ENCODE data around the gene RAB6B. TPM values are rescaled to one million over a fixed set of nuclear protein-coding genes. Genes with fewer than 3 reads are reported as not detected.

RAB6B gene
- total and polyA plus RNA-seq, 2 experiments from 2014 or later: 1.2 to 3.9 TPM

DNA sequence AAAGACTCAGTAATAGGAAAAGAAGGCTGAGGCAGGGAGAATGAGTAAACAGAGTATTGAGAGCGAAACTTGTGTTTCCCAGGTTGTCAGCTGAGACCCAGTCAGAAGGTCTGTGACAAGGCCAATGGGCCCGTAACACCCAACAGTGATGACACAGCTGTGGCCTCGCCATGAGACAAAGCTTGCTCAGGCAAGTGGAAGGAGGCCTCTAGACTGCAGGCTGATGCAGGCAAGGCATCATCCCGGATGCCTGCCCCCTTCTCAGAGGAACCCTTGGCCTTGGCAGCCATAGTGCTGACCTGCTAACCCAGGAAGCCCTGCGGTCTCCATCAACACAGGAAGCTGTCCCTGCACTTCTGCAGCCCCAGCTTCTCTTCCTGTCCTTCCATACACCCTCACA lies 15.4 kb downstream of the RAB6B start:
- peaks cover 2% of the 10 kb centered on the region; the same call in 1 of the 3 replicates for H3K9me3 Mint-ChIP-seq
- no peak overlapping the region for H3K27ac ChIP-seq (ENCODE audit: low read depth)
- TF ChIP-seq NANOG (IDR thresholded peaks at IDR 0.05; ENCODE audit: borderline replicate concordance) (no peak), JUNB (IDR thresholded peaks at IDR 0.05; ENCODE audit: unreplicated experiment) (no peak), CREB1 (CRISPR knock-in tag; IDR thresholded peaks at IDR 0.05; ENCODE audit: low read depth) (no peak), ZNF114 (CRISPR knock-in tag; IDR thresholded peaks at IDR 0.05) (no peak), STAT1 (IDR thresholded peaks at IDR 0.05; ENCODE audit: unreplicated experiment) (no peak), ZNF331 (CRISPR knock-in tag; IDR thresholded peaks at IDR 0.05; ENCODE audit: low read depth) (no peak), POLR2AphosphoS5 (IDR thresholded peaks at IDR 0.05; ENCODE audit: low read depth) (no peak), EZH2 (IDR thresholded peaks at IDR 0.05; ENCODE audit: low read depth, unreplicated experiment) (no peak), EZH2phosphoT487 (IDR thresholded peaks at IDR 0.05; ENCODE audit: unreplicated experiment) (no peak)
- TF ChIP-seq, protein P1, sequence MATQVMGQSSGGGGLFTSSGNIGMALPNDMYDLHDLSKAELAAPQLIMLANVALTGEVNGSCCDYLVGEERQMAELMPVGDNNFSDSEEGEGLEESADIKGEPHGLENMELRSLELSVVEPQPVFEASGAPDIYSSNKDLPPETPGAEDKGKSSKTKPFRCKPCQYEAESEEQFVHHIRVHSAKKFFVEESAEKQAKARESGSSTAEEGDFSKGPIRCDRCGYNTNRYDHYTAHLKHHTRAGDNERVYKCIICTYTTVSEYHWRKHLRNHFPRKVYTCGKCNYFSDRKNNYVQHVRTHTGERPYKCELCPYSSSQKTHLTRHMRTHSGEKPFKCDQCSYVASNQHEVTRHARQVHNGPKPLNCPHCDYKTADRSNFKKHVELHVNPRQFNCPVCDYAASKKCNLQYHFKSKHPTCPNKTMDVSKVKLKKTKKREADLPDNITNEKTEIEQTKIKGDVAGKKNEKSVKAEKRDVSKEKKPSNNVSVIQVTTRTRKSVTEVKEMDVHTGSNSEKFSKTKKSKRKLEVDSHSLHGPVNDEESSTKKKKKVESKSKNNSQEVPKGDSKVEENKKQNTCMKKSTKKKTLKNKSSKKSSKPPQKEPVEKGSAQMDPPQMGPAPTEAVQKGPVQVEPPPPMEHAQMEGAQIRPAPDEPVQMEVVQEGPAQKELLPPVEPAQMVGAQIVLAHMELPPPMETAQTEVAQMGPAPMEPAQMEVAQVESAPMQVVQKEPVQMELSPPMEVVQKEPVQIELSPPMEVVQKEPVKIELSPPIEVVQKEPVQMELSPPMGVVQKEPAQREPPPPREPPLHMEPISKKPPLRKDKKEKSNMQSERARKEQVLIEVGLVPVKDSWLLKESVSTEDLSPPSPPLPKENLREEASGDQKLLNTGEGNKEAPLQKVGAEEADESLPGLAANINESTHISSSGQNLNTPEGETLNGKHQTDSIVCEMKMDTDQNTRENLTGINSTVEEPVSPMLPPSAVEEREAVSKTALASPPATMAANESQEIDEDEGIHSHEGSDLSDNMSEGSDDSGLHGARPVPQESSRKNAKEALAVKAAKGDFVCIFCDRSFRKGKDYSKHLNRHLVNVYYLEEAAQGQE (IDR thresholded peaks at IDR 0.05; ENCODE audit: unreplicated experiment): no peak
- TF ChIP-seq, protein P2, sequence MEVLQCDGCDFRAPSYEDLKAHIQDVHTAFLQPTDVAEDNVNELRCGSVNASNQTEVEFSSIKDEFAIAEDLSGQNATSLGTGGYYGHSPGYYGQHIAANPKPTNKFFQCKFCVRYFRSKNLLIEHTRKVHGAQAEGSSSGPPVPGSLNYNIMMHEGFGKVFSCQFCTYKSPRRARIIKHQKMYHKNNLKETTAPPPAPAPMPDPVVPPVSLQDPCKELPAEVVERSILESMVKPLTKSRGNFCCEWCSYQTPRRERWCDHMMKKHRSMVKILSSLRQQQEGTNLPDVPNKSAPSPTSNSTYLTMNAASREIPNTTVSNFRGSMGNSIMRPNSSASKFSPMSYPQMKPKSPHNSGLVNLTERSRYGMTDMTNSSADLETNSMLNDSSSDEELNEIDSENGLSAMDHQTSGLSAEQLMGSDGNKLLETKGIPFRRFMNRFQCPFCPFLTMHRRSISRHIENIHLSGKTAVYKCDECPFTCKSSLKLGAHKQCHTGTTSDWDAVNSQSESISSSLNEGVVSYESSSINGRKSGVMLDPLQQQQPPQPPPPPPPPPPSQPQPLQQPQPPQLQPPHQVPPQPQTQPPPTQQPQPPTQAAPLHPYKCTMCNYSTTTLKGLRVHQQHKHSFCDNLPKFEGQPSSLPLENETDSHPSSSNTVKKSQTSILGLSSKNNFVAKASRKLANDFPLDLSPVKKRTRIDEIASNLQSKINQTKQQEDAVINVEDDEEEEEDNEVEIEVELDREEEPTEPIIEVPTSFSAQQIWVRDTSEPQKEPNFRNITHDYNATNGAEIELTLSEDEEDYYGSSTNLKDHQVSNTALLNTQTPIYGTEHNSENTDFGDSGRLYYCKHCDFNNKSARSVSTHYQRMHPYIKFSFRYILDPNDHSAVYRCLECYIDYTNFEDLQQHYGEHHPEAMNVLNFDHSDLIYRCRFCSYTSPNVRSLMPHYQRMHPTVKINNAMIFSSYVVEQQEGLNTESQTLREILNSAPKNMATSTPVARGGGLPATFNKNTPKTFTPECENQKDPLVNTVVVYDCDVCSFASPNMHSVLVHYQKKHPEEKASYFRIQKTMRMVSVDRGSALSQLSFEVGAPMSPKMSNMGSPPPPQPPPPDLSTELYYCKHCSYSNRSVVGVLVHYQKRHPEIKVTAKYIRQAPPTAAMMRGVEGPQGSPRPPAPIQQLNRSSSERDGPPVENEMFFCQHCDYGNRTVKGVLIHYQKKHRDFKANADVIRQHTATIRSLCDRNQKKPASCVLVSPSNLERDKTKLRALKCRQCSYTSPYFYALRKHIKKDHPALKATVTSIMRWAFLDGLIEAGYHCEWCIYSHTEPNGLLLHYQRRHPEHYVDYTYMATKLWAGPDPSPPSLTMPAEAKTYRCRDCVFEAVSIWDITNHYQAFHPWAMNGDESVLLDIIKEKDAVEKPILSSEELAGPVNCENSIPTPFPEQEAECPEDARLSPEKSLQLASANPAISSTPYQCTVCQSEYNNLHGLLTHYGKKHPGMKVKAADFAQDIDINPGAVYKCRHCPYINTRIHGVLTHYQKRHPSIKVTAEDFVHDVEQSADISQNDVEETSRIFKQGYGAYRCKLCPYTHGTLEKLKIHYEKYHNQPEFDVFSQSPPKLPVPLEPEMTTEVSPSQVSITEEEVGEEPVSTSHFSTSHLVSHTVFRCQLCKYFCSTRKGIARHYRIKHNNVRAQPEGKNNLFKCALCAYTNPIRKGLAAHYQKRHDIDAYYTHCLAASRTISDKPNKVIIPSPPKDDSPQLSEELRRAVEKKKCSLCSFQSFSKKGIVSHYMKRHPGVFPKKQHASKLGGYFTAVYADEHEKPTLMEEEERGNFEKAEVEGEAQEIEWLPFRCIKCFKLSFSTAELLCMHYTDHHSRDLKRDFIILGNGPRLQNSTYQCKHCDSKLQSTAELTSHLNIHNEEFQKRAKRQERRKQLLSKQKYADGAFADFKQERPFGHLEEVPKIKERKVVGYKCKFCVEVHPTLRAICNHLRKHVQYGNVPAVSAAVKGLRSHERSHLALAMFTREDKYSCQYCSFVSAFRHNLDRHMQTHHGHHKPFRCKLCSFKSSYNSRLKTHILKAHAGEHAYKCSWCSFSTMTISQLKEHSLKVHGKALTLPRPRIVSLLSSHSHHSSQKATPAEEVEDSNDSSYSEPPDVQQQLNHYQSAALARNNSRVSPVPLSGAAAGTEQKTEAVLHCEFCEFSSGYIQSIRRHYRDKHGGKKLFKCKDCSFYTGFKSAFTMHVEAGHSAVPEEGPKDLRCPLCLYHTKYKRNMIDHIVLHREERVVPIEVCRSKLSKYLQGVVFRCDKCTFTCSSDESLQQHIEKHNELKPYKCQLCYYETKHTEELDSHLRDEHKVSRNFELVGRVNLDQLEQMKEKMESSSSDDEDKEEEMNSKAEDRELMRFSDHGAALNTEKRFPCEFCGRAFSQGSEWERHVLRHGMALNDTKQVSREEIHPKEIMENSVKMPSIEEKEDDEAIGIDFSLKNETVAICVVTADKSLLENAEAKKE (CRISPR knock-in tag; IDR thresholded peaks at IDR 0.05): no peak
- TF ChIP-seq, protein P3, sequence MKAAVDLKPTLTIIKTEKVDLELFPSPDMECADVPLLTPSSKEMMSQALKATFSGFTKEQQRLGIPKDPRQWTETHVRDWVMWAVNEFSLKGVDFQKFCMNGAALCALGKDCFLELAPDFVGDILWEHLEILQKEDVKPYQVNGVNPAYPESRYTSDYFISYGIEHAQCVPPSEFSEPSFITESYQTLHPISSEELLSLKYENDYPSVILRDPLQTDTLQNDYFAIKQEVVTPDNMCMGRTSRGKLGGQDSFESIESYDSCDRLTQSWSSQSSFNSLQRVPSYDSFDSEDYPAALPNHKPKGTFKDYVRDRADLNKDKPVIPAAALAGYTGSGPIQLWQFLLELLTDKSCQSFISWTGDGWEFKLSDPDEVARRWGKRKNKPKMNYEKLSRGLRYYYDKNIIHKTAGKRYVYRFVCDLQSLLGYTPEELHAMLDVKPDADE (IDR thresholded peaks at IDR 0.05): no peak
- TF ChIP-seq, protein P4, sequence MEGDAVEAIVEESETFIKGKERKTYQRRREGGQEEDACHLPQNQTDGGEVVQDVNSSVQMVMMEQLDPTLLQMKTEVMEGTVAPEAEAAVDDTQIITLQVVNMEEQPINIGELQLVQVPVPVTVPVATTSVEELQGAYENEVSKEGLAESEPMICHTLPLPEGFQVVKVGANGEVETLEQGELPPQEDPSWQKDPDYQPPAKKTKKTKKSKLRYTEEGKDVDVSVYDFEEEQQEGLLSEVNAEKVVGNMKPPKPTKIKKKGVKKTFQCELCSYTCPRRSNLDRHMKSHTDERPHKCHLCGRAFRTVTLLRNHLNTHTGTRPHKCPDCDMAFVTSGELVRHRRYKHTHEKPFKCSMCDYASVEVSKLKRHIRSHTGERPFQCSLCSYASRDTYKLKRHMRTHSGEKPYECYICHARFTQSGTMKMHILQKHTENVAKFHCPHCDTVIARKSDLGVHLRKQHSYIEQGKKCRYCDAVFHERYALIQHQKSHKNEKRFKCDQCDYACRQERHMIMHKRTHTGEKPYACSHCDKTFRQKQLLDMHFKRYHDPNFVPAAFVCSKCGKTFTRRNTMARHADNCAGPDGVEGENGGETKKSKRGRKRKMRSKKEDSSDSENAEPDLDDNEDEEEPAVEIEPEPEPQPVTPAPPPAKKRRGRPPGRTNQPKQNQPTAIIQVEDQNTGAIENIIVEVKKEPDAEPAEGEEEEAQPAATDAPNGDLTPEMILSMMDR (conservative IDR thresholded peaks at IDR 0.05; ENCODE audit: low read depth in 2 of 2): no peak
- H3K4me1 Mint-ChIP-seq: no peaks in the 10 kb centered on the region
- H3K36me3 ChIP-seq (ENCODE audit: insufficient read depth): no peaks in the 10 kb centered on the region
- no peaks in the 10 kb centered on the region for H3F3A ChIP-seq (replicated peaks; ENCODE audit: low read depth)
- H3K79me2 ChIP-seq (replicated peaks; ENCODE audit: insufficient read depth): no peaks in the 10 kb centered on the region
- H3K4me1 ChIP-seq (ENCODE audit: insufficient read depth): no peaks in the 10 kb centered on the region
- DNase-seq (ENCODE audit: low spot score) (no peak), ATAC-seq (no peak)
- peaks cover 5% of the 10 kb centered on the region; the same call in 1 of the 3 replicates for H3K36me3 Mint-ChIP-seq (ENCODE audit: low read depth)
- H3K27ac Mint-ChIP-seq: no peak overlapping the region
- no peak overlapping the region for H2AFZ ChIP-seq
- peaks cover 2% of the 10 kb centered on the region for H3K27me3 Mint-ChIP-seq (ENCODE audit: insufficient read depth, low read depth, poor library complexity)
- no peak overlapping the region for H3K4me2 ChIP-seq
- no peaks in the 10 kb centered on the region for H3K27me3 ChIP-seq (ENCODE audit: insufficient read depth)
- H3K4me3 ChIP-seq: no peak overlapping the region
- no peaks in the 10 kb centered on the region for H3K9me2 ChIP-seq (ENCODE audit: insufficient read depth)
- no peak overlapping the region for H3K4me3 Mint-ChIP-seq
- H4K20me1 ChIP-seq (replicated peaks; ENCODE audit: insufficient read depth): no peaks in the 10 kb centered on the region
